NCI-H2107 (cell line): ENCODE data around the gene FGFRL1.
"Not testable (repeated sequence)": the region's sequence is repeated elsewhere in the genome, so short reads cannot be mapped to it uniquely, and the experiment has no call there.

ENCODE experiments used
- DNase-seq: peaks from one replicate; lab custom pipeline; 2025; lab: John Stamatoyannopoulos, UW

The FGFRL1 gene

DNA sequence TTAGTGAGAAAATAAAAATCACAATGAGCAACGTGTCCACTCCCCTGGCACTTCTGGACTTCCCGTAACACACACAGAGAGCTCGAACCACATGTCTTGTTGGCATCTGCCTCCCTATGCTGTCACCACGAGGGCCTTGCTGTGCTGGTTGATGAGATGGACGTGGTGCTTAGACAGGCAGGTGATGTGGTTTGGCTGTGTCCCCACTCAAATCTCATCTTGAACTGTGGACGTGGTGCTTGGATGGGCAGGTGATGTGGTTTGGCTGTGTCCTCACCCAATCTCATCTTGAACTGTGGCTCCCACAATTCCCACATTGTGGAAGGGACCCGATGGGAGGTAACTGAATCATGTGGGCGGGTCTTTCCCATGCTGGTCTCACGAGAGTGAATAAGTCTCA lies 40.0 kb downstream of the FGFRL1 start:
- no peak for DNase-seq

DNA sequence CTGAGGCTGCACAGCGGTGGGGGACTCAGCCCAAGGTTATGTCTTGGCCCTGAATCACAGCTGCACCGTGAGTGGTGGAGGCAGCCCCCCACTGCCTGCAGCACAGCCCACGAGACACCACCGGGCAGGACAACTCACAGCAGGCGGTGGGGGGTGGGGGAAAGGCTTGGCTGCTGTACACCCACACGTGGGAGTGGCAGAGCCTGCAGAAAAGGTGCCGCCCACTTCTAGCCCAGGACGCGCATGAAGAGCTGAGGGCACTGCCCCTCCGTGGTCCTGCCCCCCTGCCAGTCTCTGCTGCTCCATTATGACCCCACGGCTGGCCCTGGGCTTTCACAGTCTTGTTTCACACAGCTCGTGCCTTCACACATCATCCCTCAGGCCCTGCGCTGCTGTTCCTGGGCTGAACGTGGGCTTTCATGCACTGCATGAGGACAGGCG lies 40.8 kb downstream of the FGFRL1 start:
- DNase-seq = no peak

GRCh38 chr4:1053080-1053661 lies 41.7 kb downstream of the FGFRL1 start:
- no peak for DNase-seq

GRCh38 chr4:1053891-1054290 lies 42.5 kb downstream of the FGFRL1 start:
- DNase-seq = not testable (repeated sequence)

- DNase-seq = not testable (repeated sequence)
Observed at GRCh38 chr4:1054696-1055242, 43.3 kb downstream of the FGFRL1 start.

GRCh38 chr4:1055243-1055701 lies 43.8 kb downstream of the FGFRL1 start:
- not testable (repeated sequence) for DNase-seq

DNA sequence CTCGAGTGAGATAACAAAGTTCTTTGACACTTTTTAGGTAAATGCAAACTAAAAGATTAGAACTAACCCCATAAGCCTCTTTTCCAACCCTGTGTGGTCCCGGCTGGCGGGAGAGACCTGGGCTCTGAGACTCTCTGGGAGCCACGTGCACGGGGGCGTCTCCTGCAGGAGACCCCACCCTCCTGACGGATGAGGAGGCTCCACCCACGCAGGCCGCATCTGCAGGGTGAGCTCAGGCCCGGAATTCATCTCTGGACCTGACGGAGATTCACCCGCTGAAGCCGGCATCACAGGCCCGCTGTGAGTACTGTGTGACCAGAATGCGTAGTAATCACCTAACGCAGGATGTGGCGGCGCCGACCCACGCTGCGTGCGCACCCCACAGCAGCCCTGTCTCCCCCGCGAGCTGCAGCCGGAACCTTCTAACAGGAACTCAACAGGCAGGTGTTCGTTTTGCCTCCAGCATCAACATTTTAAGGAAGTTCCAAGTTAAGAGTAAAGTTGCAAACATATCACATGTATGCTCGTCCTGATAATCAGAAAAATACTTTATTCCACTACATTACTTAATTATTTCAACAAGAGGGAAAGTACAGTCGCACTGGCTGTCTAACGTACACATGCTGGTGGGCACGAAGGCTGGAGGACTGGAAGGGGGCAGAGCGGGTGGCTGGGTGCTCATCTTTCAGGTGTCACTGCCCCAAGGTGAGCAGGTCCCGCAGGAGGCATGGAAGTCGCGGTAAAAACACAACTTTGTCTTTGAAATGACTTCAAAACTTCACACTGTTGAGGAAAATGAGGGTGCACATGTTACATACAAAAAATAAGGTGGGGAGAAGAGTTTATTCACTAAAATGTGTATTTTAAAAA lies 44.5 kb downstream of the FGFRL1 start:
- DNase-seq = no peak

DNA sequence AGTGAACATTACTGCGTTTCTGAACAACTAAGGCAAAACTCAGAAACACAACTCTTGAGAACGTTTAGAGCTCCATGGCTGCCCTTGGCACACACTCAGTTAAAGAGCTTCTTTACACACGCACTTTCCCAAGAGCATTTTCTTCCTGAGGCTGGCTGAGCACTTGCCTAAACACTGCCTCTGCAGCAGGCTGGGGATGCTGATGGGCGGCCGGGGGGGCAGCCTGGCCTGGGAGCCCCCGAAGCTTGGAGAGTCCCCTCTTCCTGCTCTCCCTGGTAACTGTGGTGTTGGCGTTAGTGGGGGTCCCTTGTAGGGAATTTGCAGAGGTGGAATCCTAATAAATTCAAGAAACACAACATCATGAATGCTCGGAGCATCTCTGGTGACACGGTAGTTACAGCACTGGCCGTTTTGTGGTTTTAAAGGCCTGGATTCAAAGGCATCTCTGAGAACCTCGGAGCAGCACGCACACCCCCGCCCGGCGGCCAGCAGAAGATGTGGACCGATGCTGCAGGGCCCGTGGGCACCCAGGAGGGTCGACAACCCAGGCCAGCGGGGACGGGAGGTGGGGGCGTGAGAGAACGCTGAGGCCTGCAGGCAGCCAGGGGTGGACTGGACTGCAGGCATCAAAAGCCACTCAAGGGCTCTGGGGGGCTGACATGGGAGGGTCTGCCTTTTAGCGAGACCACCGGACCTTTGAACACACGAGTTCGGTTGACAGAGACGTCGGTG lies 45.4 kb downstream of the FGFRL1 start:
- no peak for DNase-seq

- no peak for DNase-seq
Observed at GRCh38 chr4:1057403-1057745, 45.9 kb downstream of the FGFRL1 start.

GRCh38 chr4:1058198-1058996 lies 47.0 kb downstream of the FGFRL1 start:
- no peak for DNase-seq

DNA sequence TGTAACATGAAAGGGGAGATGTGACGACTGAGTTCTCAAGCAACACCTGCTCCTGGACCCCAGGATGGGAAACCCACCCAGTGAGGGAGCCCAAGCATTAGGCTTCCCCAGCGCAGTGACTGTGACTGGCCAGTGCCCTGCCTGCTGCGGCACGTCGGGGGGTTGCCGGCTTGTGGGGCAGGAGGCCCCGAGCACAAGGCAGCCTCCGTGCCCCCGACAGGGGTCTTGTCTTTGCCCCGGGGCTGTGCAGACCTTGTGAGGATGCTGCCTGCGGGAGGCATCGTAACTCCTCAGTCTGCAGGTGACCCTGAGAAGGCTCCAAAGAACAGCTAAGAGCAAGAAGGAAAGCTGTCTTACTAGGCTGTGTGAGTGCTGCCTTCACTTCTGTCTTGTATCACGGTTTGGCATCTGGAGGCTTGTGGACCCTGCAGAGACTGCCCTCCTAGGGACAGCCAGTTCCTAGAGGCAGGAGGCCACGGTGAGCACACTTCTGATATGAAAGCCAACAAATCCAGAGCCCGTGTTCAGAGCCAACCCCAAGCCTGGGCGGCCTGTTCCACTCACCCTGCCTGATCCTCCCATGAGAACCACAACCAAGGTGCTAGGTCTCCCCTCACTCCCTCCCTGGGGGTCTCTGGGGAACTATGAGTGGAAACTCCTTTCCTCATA lies 47.7 kb downstream of the FGFRL1 start:
- no peak for DNase-seq

- no peak for DNase-seq
Observed at GRCh38 chr4:1060121-1060520, 48.7 kb downstream of the FGFRL1 start.

- DNase-seq = no peak
Observed at GRCh38 chr4:1060621-1061020, 49.2 kb downstream of the FGFRL1 start.

GRCh38 chr4:1061056-1061700 lies 49.8 kb downstream of the FGFRL1 start:
- no peak for DNase-seq

GRCh38 chr4:1061760-1062159 lies 50.3 kb downstream of the FGFRL1 start:
- no peak for DNase-seq

GRCh38 chr4:1062419-1062818 lies 51.0 kb downstream of the FGFRL1 start:
- no peak for DNase-seq

DNA sequence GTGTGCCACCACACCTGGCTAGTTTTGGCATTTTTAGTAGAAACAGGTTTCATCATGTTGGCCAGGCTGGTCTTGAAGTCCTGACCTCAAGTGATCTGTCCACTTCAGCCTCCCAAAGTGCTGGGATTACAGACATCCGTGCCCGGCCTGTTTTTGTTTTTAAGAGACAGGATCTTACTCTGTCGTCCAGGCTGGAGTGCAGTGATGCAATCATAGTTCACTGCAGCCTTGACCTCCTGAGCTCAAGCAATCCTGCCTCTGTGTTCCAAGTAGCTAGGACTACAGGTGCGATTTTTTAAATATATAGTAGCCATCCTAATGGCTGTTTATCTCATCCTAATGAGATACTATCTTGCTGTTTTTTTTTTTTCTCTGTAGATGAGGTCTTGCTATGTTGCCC lies 54.3 kb downstream of the FGFRL1 start:
- no peak for DNase-seq

DNA sequence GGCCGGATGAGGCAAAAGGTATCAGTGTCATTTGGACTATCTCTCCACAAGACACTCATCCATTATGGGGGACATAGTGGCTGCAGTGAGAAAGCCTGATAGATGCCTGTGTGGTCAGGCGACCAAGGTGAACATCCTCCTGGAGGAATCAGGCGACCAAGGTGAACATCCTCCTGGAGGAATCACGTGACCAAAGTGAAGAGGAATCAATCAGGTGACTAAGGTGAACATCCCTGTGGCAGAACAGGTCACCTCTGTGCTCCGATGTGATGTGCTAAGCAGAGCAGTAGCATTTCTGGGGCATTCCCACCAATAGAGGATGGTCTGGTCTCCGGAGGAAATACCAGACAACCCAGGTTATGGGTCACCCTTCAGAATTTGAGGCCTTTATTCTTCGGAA lies 58.0 kb downstream of the FGFRL1 start:
- no peak for DNase-seq

DNA sequence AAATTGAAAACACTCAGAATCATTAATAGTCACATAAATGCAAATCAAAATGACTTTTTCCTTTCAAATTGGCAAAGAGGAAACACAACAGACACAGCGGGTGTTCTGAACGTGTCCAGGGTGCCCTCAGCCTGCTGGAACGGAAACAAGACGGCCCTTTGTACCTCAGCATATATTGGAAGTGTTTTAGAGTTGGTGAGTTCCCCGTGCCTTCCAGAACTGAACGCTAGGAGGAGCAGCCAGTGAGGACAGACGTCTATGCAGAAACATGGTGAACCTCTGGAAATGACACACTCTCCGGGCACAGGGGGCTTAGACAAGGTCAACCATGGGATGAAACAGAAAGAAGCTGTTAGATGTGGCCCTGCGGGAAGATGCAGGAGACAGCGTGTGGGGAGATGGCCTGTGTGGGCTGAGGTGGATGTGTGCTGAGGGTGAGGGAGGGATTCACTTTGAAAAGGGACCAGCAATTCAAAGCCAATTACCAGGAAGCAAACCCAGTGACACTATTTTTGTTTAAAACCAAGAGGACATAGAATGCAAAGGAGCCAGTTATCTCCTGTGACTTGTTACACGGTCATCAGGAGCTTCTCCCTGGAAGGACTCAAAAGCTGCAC lies 61.5 kb downstream of the FGFRL1 start:
- DNase-seq = no peak

DNA sequence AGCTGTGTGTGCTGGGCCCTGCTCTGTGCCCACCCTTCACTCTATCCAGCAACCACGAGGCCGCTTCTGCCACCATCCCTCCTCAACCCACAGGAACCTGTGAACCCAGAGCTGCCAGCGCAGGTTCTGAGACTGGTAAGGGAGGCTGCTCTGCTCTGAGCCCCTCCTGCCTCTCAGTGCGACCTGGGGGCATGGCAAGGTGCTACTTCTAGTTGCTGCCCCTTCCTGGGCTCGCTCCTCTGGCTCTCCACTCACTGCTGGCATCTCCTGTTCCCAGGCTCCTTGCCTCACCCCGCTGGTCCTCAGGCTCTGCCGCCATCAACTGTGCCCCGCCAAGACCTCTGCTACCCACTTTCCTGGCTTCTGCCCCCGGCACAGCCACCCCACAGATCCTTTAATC lies 62.7 kb downstream of the FGFRL1 start:
- DNase-seq = no peak
